HG02571 (cell line): Measurements from ENCODE around the gene SLC28A3.
"Not testable (repeated sequence)": the region's sequence is repeated elsewhere in the genome, so short reads cannot be mapped to it uniquely, and the experiment has no call there.

Experiments
- ATAC-seq: cut with Tn5 transposase; IDR thresholded peaks from one replicate; pipeline ENCODE4 v1.9.1; 2021; ENCODE audit warnings: mild to moderate bottlenecking, moderate library complexity; ENCODE audit not compliant: unreplicated experiment

Gene SLC28A3

GRCh38 chr9:84340535-84340934, at the start of gene SLC28A3:
TSS of gene SLC28A3 (minus strand) at chr9:84340758. CDS start at chr9:84340633, 125 bp downstream.
- no peak for ATAC-seq

GRCh38 chr9:84390254-84390653, 49.7 kb upstream of the SLC28A3 start:
- not testable (repeated sequence) for ATAC-seq

- ATAC-seq, result no peak
Measured at GRCh38 chr9:84387821-84388220, 47.3 kb upstream of the SLC28A3 start.

- ATAC-seq, result no peak
Measured at GRCh38 chr9:84386753-84387152, 46.2 kb upstream of the SLC28A3 start.

- no peak for ATAC-seq
Measured at GRCh38 chr9:84385386-84386040, 45.0 kb upstream of the SLC28A3 start.

GRCh38 chr9:84384617-84385016, 44.1 kb upstream of the SLC28A3 start:
- ATAC-seq, result no peak

GRCh38 chr9:84383178-84383577, 42.6 kb upstream of the SLC28A3 start:
- ATAC-seq, result no peak

GRCh38 chr9:84382720-84383119, 42.2 kb upstream of the SLC28A3 start:
- no peak for ATAC-seq

GRCh38 chr9:84381508-84381907, 41.0 kb upstream of the SLC28A3 start:
- no peak for ATAC-seq

- ATAC-seq, result no peak
Measured at GRCh38 chr9:84379740-84380139, 39.2 kb upstream of the SLC28A3 start.

GRCh38 chr9:84375954-84376353, 35.4 kb upstream of the SLC28A3 start:
- no peak for ATAC-seq

- no peak for ATAC-seq
Measured at GRCh38 chr9:84374516-84374915, 34.0 kb upstream of the SLC28A3 start.

GRCh38 chr9:84374013-84374412, 33.5 kb upstream of the SLC28A3 start:
- ATAC-seq, result no peak

- no peak for ATAC-seq
Measured at GRCh38 chr9:84371737-84372136, 31.2 kb upstream of the SLC28A3 start.

GRCh38 chr9:84368601-84369000, 28.0 kb upstream of the SLC28A3 start:
- ATAC-seq, result no peak

- not testable (repeated sequence) for ATAC-seq
Measured at GRCh38 chr9:84367726-84368125, 27.2 kb upstream of the SLC28A3 start.

- no peak for ATAC-seq
Measured at GRCh38 chr9:84366683-84367082, 26.1 kb upstream of the SLC28A3 start.

GRCh38 chr9:84364894-84365490, 24.4 kb upstream of the SLC28A3 start:
- not testable (repeated sequence) for ATAC-seq

GRCh38 chr9:84361645-84362044, 21.1 kb upstream of the SLC28A3 start:
- ATAC-seq, result no peak

GRCh38 chr9:84357275-84357674, 16.7 kb upstream of the SLC28A3 start:
- ATAC-seq, result no peak

GRCh38 chr9:84354035-84354434, 13.5 kb upstream of the SLC28A3 start:
- no peak for ATAC-seq

GRCh38 chr9:84349671-84350070, 9.1 kb upstream of the SLC28A3 start:
- no peak for ATAC-seq

GRCh38 chr9:84343111-84343521, 2.6 kb upstream of the SLC28A3 start:
- ATAC-seq, result no peak
